ENCODE results near the gene CETP.

DNA sequence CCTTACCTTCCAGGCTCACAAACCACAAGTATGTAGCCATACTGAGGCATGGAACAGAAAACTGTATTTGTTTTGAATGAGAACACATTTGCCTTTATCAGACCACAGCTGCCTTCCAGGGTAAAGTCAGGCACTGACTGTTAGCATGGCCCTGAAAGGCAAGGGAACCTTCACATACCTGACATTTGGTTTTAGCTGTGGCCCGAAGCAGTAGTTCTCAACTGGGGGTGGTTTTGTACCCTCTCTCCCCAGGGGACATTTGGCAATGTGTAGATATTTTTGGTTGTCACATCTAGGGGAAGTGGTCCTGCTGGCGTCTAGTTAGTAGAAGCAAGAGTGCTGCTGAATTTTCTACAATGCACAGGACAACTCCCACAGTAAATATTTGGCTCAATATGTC lies 20.7 kb upstream of the CETP start:
- TF ChIP-seq, protein P1, sequence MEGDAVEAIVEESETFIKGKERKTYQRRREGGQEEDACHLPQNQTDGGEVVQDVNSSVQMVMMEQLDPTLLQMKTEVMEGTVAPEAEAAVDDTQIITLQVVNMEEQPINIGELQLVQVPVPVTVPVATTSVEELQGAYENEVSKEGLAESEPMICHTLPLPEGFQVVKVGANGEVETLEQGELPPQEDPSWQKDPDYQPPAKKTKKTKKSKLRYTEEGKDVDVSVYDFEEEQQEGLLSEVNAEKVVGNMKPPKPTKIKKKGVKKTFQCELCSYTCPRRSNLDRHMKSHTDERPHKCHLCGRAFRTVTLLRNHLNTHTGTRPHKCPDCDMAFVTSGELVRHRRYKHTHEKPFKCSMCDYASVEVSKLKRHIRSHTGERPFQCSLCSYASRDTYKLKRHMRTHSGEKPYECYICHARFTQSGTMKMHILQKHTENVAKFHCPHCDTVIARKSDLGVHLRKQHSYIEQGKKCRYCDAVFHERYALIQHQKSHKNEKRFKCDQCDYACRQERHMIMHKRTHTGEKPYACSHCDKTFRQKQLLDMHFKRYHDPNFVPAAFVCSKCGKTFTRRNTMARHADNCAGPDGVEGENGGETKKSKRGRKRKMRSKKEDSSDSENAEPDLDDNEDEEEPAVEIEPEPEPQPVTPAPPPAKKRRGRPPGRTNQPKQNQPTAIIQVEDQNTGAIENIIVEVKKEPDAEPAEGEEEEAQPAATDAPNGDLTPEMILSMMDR (IDR thresholded peaks at IDR 0.05) = no peak
- no peak for TF ChIP-seq POLR2A (IDR thresholded peaks at IDR 0.05)
- no peak for TF ChIP-seq POLR2AphosphoS5 (IDR thresholded peaks at IDR 0.05)
